ENCODE measurements around the gene GDPD2. TPM values are rescaled to one million over a fixed set of nuclear protein-coding genes. Genes with fewer than 3 reads are reported as not detected.

The GDPD2 gene
- total RNA-seq, 1 donor from 2014 or later: 4.0 TPM

- no peak for TF ChIP-seq CTCF (conservative IDR thresholded peaks at IDR 0.05)
- no peaks in the 10 kb centered on the region for H3K4me1 Mint-ChIP-seq (ENCODE audit: unreplicated experiment)
- DNase-seq (ENCODE audit: extremely low spot score, unreplicated experiment): no peak
- H3K27ac Mint-ChIP-seq: no peak overlapping the region
- H3K4me3 Mint-ChIP-seq: no peak overlapping the region
- H3K36me3 Mint-ChIP-seq: peaks cover 5% of the 10 kb centered on the region
- H3K27me3 Mint-ChIP-seq: no peaks in the 10 kb centered on the region
- H3K9me3 Mint-ChIP-seq: peaks cover 4% of the 10 kb centered on the region
Measured at GRCh38 chrX:70466968-70467367, 43.9 kb downstream of the GDPD2 start.

GRCh38 chrX:70468709-70469108 lies 45.6 kb downstream of the GDPD2 start:
- peaks cover 4% of the 10 kb centered on the region for H3K9me3 Mint-ChIP-seq
- no peak overlapping the region for H3K4me3 Mint-ChIP-seq

GRCh38 chrX:70470850-70471289 lies 47.8 kb downstream of the GDPD2 start:
- H3K9me3 Mint-ChIP-seq: peaks cover 4% of the 10 kb centered on the region
- DNase-seq (ENCODE audit: extremely low spot score, unreplicated experiment): no peak
- no peaks in the 10 kb centered on the region for H3K4me1 Mint-ChIP-seq (ENCODE audit: unreplicated experiment)
- no peak for TF ChIP-seq CTCF (conservative IDR thresholded peaks at IDR 0.05)
- H3K27ac Mint-ChIP-seq: no peak overlapping the region
- no peaks in the 10 kb centered on the region for H3K27me3 Mint-ChIP-seq
- peaks cover 5% of the 10 kb centered on the region for H3K36me3 Mint-ChIP-seq
- H3K4me3 Mint-ChIP-seq: no peak overlapping the region

More at GRCh38 chrX:70468709-70469108, 45.6 kb downstream of the GDPD2 start:
- no peak overlapping the region for H3K27ac Mint-ChIP-seq
- TF ChIP-seq CTCF (conservative IDR thresholded peaks at IDR 0.05): no peak
- no peaks in the 10 kb centered on the region for H3K4me1 Mint-ChIP-seq (ENCODE audit: unreplicated experiment)
- H3K36me3 Mint-ChIP-seq: peaks cover 5% of the 10 kb centered on the region
- no peaks in the 10 kb centered on the region for H3K27me3 Mint-ChIP-seq
- DNase-seq (ENCODE audit: extremely low spot score, unreplicated experiment): no peak

GRCh38 chrX:70476166-70476933 lies 53.2 kb downstream of the GDPD2 start:
- Mint-ChIP-seq H3K4me1 (ENCODE audit: unreplicated experiment) (peaks cover 41% of the 10 kb centered on the region), H3K9me3 (no peaks in the 10 kb centered on the region), H3K27ac (peak overlapping the region; percentile 90), H3K4me3 (no peak overlapping the region), H3K36me3 (peaks cover 4% of the 10 kb centered on the region), H3K27me3 (no peaks in the 10 kb centered on the region)
- DNase-seq (ENCODE audit: extremely low spot score, unreplicated experiment): no peak
- no peak for TF ChIP-seq CTCF (conservative IDR thresholded peaks at IDR 0.05)

GRCh38 chrX:70476934-70477733 lies 54.0 kb downstream of the GDPD2 start:
- no peak for TF ChIP-seq CTCF (conservative IDR thresholded peaks at IDR 0.05)
- peaks cover 45% of the 10 kb centered on the region for H3K4me1 Mint-ChIP-seq (ENCODE audit: unreplicated experiment)
- H3K36me3 Mint-ChIP-seq: peaks cover 9% of the 10 kb centered on the region
- peak overlapping the region; percentile 90 for H3K27ac Mint-ChIP-seq
- peak overlapping the region; percentile 44 for H3K4me3 Mint-ChIP-seq
- H3K9me3 Mint-ChIP-seq: no peaks in the 10 kb centered on the region
- DNase-seq (ENCODE audit: extremely low spot score, unreplicated experiment): no peak
- no peaks in the 10 kb centered on the region for H3K27me3 Mint-ChIP-seq

Data from type B pancreatic cell (in vitro differentiated cells).